Putamen (tissue), 1 donor: ENCODE results near the gene ABCC2.
"Not testable (repeated sequence)": the region's sequence is repeated elsewhere in the genome, so short reads cannot be mapped to it uniquely, and the experiment has no call there.

Experiments used
- DNase-seq: peaks from one replicate; pipeline ENCODE4 v3.0.0-alpha.2; 2016; ENCODE audit warnings: low spot score

The ABCC2 gene

DNA sequence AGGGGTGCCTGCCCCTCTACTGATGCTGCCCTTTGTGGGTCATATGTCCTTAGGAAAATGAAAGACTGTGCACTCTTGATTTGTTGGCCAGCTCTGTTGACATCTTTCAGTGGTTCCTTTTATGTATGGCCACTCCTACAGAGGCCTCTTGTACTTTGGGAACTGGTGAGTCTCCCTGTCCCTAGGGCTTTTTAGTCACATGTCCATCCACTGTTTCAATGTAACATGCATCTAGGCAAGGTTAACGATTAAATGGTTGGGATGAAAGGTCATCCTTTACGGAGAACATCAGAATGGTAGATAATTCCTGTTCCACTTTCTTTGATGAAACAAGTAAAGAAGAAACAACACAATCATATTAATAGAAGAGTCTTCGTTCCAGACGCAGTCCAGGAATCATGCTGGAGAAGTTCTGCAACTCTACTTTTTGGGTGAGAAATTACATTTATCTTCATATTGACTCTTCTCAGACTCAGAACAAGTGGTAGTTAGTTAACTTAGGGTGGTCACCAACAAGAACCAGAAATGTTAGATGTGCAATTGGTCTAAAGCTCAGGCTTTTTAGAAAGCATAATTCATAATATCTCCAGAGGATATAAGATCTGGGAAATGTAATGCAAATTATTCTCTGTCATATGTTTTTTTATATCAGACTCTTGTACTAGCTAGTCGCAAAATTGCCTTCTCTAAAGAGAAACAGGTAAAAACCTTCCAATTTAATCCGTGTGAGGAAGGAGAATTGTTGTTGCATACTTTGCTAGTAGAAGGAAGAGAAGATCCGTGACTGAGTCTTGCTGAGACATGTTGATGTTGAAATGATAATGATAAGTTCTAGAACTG is at the start of gene ABCC2:
Gene ABCC2 (plus strand): TSS at position 194 of the 840 bp plus-strand sequence. CDS start 205 bp downstream, at position 399.
- no peak for DNase-seq

DNA sequence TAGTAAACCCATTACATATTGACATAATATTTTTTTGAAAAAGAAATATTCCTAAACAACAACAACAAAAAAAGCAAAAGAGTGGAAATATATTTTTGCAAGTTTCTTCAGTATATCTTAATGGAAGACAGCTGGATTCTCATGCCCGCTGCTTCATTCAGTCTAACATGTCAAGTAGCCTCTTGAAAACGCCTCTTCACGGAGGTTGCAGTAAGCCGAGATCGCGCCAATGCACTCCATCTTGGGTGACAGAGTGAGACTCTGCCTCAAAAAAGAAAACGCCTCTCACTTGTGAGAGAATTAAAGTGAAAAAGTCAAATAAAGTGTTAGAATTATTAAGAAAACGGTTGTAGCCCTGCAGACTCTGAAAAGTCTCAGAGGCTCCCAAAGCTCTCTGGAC is 49.1 kb upstream of the ABCC2 start:
- no peak for DNase-seq

DNA sequence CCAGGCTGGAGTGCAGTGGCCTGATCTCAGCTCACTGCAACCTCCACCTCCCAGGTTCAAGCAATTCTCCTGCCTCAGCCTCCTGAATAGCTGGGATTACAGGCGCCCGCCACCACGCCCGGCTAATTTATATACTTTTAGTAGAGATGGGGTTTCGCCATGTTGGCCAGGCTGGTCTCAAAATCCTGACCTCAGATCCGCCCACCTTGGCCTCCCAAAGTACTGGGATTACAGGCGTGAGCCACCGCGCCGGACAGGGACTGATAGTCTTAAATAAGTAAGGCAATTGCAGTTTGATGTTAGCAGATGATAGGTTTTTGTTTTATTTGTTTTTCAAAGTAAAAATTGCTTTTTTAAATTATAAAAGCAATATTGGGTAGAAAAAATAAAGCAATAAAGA is 48.3 kb upstream of the ABCC2 start:
- not testable (repeated sequence) for DNase-seq

DNA sequence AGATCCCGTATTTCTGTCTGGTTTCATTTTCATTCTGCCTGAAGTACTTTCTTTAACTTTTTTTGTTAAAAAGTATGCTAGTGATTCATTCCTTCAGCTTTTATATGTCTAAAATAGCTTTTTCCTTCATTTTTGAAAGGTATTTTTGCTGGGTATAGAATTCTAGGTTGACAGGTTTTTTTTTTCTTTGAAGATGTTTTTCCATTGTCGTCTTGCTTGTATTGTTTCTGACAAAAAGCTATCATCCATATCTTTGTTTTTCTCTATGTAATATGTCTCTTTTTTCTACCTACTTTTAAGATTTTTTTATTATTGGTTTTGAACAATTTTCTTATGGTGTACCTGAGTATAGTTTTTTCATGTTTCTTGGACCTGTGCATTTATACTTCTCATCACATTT is 42.2 kb upstream of the ABCC2 start:
- no peak for DNase-seq

DNA sequence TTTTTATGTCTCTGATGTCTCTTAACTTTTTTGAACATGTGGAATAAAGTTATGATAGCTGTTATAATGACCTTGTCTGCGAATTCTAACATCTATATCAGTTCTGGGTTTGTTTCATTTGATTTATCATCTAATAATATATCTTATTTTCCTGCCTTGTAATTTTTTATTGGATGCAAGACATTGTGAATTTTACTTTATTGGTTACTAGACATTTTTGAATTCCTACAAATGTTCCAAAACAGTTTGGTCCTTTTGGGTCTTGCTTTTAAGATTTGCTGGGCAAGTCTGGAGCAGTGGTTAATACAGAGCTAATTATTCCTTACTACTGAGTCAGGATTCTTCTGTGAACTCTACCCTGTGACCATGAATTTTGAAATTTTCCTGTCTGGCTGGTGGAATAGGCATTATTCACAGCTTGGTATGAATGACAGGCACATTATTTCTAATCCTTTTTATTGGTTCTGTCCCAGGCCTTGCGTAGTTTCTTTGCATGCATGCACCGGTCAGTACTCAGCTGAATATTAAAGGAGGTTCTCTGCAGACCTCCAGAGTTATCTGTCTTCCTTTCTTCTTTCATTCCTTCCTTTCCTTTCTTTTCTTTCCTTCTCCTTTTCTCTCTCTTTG is 41.4 kb upstream of the ABCC2 start:
- no peak for DNase-seq

DNA sequence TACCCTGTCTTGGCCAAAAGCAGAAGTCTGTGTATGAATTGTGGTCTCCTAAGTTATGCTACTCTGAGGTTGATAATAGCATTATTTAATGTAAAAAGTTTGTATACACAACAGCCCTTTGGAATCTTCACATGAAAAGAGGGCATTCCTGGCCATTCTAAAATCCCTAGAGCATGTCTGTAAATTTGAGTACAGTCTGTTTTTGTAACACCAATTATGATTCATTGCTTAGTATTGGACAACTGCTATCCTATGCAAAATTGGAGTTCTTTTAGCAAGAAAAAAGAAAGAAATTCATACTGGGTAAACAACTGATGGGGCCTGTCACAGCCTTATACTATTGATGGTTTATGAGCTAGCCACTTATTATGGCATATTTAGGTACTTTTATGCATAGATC is 40.2 kb upstream of the ABCC2 start:
- no peak for DNase-seq

DNA sequence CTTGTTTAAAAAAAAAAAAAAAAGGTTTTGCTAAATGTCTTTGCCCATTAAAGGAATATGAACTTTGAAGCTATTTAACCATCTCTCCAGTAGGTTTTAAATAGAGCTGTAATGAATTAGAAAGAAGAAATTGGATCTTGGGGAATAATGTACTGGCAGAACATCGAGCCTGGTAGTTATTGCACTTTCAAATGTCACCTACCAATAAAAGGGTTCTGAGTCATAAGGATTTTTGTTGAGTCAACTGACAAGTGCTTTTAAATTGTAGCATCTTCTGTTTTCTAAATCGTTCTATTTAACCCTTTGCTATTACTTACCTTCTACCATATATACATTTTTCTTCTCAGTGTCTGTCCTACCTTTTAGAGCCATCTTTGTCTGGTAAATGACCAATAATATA is 39.7 kb upstream of the ABCC2 start:
- peak; percentile 30 for DNase-seq

DNA sequence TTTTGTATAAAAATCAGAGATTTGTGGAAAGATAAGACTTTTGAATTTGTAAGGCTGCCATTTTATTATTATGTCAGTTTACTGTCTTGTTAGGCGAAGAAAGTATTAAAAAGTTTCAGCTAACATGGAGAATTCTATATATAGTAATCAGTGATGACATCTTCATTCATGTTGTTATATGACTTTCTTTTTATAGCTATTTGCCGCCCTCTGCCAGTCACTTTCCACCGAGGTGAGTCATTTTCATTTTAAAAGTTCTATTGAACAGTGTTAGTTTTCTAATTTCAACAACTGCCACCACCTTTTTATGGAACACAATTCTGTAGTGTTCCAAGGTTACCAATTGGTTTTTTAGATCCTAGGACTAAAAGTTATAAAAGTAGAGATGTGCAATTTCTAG is 38.6 kb upstream of the ABCC2 start:
- peak; percentile 62 for DNase-seq

DNA sequence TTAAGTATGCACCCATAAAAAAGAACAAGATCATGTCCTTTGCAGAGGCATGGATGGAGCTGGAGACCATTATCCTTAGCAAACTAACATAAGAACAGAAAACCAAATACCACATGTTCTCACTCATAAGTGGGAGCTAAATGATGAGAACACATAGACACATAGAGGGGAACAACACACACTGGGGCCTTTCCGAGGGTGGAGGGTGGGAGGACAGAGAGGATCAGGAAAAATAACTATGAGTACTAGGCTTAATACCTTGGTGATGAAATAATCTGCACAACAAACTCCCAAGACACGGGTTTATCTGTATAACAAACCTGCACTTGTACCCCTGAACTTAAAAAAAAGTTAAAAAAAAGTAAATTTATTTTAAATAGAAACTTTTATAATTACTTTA is 36.3 kb upstream of the ABCC2 start:
- DNase-seq = not testable (repeated sequence)

DNA sequence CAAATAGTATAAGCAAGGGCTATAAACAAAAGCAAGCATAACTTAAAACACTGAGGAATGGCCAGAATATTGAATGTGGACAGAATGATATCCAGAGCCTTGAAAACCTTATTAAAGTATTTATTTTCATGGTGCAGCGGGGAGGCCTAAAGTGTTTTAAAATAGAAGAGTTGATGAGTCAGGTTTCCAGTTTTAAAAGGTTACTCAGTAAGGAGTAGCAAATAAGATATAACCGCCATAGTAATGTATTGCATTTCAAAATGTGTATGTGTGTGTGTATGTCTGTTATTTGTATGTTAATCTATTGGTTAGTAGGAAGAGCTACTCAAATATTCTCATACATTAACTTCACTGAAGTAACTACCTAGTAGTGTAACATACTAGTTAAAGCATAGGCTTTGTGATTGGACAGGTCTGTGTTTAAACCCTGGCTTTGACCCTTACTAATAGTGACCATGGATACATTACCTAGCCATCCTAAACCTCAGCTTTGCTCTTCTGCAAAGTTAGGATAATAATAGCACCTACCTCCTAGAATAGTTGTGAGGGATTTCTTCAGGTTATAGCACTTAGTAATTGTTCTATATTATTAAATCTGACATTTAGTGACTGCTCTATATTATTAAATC is 33.5 kb upstream of the ABCC2 start:
- no peak for DNase-seq

DNA sequence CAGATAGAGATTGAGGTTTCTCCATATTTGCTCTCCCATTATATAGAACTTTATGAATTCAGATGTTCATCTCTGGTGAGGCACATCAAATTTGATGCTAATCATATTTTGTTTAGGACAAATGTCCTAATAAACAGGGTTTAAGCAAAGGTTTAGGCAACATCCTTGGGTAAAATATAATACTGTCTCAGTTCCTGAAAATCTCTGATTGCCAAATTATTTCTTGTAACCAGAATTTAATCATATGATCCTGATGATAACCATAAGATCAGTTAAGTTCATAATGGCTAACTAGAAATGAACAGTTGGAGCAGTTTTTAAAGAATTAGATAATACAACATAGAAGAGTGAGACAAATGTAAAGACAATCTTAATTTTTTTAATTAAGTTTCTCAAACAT is 31.8 kb upstream of the ABCC2 start:
- no peak for DNase-seq

DNA sequence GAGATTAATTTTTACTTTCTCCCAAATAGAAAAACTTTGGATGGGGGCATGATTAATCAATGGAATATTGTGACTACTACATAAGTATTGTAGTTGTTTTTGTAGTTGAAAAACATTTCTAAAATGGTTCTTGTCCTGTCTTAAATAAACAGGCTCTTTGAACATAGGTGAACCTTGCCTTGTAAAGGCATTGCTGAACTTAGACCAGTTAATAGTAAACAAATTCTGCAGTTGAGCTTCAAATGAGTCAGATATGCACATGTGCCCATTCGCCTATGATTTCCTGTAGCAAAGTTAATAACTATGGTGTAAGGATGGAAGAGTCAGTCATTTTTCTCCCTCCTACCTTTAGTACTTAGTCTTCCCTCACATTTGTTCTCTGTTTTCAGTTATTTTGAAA is 27.8 kb upstream of the ABCC2 start:
- DNase-seq = no peak

DNA sequence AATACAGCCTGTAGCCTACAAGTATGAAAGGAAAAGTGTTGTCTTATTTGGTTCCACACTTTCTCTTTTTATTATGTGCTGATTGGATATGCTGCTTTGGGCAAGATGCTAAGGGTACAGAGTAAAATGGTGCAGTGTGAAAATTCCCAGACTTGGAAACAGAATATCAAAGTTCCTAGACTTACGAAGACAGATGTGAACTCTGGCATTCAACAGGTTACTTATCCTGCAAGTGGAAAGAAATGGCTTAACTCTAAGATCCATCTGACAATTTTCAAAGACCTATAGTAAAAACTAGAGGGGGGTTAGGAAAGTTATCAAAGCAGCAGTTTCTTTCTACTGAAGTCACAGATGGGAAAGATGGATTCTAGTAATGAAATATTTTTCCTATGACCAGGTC is 26.3 kb upstream of the ABCC2 start:
- no peak for DNase-seq

DNA sequence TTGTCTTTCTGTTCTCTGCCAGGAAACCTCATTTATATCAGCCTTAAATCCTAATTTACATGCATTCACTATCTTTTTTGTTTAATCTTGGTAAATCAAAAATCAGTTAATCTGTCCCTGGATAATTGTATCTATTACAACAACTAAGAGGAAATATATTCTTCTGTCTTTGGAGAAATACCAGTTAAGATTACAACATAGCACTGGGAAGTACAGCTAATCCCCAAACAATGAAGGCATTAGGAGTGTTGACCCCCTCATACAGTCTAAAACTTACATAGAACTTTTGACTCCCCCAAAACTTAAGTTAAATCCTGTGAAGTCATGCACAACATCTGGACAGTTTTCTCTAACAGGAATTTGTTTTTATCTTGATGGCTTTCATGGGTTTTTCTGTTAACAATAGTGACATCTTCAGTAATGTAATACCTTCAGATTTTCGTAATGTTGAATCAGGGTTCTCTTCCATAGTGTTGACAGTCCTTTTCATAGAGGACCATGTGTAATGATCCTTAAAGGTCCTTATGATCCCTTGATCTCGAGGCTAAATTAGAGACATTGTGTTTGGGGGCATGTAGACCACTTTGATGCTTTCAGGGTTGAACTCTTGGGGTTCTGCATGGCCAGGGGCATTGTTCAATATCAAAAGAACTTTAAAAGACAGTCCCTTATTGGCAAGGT is 24.1 kb upstream of the ABCC2 start:
- DNase-seq = no peak

DNA sequence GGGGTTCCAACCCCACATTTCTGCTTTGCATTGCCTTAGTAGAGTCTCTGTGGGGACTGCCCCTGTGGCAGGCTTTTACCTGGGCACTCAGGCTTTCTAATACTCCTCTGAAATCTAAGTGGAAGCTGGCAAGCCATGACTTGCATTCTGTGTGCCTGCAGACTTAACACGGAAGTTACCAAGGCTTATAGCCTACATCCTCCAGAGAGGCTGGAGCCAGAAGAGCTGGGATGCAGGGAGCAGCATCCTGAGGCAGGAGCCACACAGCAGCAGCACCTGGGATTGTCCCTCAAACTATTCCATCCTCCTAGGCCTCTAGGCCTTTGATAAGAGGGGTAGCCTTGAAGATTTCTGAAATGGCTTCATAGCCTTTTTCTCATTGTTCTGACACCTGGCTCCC is 22.1 kb upstream of the ABCC2 start:
- DNase-seq = no peak

DNA sequence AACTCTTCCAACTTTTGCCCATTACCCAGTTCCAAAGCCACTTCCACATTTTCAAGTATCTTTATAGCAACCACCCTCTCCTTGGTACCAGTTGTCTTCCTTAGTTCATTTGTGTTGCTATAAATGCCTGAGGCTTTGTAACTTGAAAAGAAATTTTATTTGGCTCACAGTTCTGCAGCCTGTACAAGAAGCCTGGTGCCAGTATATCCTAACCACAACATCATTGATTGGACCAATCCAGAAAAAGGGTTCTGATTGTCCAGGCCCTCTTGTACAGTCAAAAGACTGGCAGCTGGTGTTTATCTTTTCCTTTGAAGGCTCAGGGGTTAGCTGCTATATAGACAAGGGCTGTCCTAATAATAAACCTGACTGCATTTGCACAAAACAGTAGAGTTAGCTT is 21.1 kb upstream of the ABCC2 start:
- DNase-seq = no peak

DNA sequence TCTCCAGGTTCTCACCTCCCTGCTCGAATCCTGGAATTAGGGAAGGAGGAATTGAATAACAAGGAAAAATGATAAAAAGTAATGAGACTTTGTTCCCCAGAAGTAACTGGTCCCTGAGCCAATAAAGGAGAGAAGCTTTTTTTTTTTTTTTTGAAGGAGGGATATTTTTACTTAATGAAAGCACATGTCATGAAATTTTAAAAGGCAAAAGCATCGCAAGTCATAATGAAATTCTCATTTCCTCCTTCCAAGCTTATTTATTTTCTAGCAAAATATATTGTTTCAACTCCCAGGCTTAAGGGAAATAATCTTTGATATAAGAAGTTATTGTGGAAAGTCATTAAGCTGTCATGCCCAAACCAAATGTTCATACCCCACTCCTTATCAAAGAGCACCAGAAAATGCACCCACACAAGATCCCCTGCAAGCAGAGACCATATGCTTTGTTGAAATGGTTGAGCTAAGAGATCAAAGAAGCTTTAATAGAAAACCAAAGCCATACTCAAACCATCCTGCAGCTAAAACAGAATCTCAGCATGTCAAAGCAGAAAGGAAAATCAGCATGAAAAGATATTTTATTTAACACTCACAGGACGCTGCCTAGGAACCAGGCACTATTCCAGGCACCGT is 16.7 kb upstream of the ABCC2 start:
- no peak for DNase-seq

DNA sequence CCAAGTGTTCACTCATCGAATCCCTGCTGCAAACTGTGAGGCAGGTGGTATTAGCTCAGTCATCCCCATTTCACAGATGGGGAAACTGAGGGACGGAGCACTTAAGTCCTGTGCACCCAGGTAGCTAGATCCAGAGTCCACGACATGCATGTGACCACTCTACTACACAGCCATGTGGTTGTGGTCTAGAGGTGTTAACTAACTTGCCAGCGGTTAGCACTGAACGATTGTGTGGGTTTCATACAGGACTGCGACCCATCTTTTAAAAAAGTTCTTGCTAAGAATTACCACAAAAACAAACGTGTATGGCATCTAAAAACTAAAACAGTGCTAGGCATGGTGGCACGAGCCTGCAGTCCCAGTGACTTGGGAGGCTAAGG is 16.1 kb upstream of the ABCC2 start:
- no peak for DNase-seq

DNA sequence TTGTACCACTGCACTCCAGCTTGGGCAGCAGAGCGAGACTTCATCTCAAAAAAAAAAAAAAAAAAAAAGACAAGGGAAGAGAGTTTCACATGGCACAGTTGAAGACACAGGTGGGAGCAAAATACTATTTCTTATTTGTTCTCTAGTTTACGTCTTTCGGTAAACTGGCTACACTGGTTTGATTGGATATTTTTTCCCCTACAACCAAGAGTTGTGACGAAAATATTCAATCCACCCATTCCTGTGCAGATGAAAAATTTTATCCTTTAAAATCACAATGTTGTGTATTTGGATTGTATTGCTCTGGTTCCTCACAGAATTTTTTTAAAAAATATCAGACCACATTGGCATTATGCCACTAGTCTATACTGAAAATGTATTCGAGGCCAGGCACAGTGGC is 14.5 kb upstream of the ABCC2 start:
- DNase-seq = no peak

DNA sequence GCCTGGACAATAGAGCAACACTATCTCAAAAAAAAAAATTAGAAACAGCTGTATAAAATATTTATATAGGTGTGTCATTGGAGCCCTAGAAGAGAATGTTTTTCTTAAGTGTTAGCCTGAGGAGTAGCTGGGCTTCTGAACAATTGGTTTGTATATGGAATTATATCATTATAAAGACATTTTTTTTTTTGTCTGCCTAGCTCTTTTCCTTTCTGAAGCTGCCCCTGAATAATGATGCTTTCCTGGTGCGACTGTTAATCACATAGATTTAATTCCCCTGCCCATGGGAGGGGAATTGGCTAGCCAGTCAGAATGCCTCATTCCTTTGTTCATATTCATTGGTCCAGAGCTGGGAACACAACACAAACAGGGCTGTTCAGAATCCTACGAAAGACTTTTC is 13.9 kb upstream of the ABCC2 start:
- DNase-seq = no peak

DNA sequence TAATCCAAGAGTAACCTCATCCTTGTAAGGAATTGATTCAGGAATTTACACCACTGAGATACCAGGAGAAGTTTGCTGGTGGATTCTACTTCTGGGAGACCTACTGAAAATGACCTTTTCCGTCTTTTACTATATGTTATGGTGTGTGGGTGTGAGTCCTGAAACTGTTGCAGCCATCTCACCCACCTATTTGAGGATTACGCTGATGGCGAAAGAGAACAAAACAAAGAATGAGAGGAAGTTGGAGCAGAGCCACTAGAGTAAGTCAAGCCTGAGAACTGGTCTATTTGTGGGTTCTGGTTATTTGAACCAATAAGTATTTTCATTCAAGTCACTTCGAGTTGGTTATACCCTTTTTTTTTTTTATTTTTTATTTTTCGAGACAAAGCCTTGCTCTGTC is 12.7 kb upstream of the ABCC2 start:
- no peak for DNase-seq

DNA sequence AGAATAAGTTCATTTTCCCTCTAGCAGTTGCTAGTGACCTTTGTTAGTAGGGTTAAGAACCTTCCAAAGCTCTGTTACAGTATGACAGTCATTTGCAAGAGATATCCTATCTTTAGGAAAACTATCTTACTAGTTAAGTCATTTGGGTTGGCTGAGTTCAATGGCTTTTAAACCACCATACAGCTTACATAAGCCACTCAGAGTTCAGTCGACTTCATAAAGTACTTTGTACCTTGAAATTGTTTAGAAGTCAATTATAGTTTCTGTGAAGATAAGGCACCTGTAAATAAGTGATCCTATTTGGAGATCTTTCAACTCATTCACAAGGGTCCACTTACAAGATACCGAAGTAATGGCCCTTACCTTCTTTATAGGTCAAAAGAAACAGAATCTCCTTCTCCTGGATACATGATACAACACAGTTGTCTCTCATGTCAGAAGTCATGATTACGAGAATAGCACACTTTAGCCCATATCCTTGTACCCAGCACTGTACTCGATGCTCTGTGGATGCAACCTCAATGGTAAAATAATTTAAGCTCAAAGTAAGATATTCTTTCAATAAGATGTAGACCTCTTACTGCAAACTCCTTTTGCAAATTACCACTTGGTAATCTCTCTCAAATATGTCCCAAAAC is 11.9 kb upstream of the ABCC2 start:
- DNase-seq = no peak
